GM18909 (cell line): Measurements from ENCODE around the gene RTKN2.
A peak's percentile ranks its signal among the peaks of the same experiment; 100 is the strongest.
"Not testable (repeated sequence)": the region's sequence is repeated elsewhere in the genome, so short reads cannot be mapped to it uniquely, and the experiment has no call there.

Experiments used
- ATAC-seq: cut with Tn5 transposase; IDR thresholded peaks from one replicate; pipeline ENCODE4 v1.9.1; 2021; ENCODE audit warnings: mild to moderate bottlenecking; ENCODE audit not compliant: unreplicated experiment, poor library complexity

RTKN2 gene, protein sequence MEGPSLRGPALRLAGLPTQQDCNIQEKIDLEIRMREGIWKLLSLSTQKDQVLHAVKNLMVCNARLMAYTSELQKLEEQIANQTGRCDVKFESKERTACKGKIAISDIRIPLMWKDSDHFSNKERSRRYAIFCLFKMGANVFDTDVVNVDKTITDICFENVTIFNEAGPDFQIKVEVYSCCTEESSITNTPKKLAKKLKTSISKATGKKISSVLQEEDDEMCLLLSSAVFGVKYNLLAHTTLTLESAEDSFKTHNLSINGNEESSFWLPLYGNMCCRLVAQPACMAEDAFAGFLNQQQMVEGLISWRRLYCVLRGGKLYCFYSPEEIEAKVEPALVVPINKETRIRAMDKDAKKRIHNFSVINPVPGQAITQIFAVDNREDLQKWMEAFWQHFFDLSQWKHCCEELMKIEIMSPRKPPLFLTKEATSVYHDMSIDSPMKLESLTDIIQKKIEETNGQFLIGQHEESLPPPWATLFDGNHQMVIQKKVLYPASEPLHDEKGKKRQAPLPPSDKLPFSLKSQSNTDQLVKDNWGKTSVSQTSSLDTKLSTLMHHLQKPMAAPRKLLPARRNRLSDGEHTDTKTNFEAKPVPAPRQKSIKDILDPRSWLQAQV

DNA sequence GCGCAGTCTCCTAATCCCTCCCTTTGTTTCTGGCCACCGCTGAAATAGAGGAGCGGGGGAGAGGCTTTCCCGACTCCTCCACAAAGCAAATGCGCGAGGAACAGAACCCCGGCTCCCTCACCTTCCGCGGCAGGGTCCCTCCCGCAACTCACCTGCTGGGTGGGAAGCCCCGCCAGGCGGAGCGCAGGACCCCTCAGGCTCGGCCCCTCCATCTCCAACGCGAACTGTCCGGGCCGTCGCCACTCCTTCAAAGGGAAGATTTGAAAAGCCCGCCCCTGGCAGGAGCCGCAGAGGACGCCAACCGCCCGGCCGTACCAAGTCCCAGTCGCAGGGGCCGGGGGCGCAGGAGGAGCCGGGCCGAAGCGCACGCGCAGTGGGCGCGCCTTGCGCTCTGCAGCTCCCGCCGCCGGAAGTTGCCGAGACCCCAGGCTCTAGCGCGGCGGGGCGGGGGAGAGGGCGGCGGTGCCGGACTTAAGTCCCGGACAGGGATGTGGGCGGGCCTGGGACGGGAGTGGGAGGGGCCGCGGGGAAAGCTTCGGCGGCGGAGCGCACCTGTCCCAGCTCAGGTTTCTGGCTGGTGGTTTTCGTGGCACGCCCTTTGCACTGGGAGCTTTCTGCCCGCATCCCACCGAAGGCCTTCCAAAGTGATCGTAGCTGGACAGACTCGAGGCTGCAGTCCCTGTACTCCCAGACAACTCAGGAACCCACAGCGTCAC is at the start of gene RTKN2:
Gene RTKN2 (minus strand): TSS at position 446 of the 716 bp plus-strand sequence. CDS start 234 bp downstream, at position 212.
- peak; percentile 78 for ATAC-seq

DNA sequence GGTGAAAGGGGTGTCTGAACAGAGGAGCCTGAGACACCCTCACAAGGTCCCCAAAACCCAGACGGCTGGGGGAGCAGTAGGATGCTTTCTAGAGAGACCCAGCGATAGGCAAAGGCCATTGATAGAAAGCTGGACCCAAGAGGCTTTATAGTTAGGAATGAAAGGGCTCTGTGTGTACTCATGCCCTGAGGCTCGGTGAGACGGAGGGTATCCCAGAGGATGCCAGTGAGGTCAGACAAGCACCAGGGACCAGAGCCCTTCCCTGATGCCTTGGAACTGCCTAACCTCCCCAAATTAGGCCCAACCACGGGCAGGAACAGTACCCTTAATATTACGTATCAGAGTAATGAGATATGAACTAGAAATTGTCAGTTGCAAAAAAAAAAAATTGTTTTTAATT is 48.6 kb upstream of the RTKN2 start:
- no peak for ATAC-seq

- no peak for ATAC-seq
Observed at GRCh38 chr10:62309254-62309653, 40.6 kb upstream of the RTKN2 start.

- no peak for ATAC-seq
Observed at GRCh38 chr10:62308101-62308500, 39.5 kb upstream of the RTKN2 start.

GRCh38 chr10:62307635-62308034 is 39.0 kb upstream of the RTKN2 start:
- no peak for ATAC-seq

- ATAC-seq: no peak
Observed at GRCh38 chr10:62306663-62307062, 38.0 kb upstream of the RTKN2 start.

DNA sequence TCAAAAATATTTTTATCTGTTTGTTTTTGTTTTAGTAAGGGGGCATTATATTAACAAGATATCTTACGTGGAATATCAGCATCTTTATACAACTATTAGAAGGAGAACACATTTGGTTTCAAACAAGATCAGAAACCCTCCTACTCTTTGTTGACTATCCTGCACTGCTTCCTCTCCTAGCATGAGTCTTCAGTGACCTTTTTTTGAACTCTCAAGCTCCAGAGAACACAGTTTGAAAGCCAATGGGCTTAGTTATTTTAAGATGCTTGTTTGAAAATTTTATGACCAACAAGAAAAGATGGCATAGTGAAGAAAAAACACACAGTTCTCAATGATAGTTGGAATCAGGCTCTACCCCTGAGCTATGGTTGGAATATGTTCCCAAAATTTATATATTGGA is 37.2 kb upstream of the RTKN2 start:
- no peak for ATAC-seq

DNA sequence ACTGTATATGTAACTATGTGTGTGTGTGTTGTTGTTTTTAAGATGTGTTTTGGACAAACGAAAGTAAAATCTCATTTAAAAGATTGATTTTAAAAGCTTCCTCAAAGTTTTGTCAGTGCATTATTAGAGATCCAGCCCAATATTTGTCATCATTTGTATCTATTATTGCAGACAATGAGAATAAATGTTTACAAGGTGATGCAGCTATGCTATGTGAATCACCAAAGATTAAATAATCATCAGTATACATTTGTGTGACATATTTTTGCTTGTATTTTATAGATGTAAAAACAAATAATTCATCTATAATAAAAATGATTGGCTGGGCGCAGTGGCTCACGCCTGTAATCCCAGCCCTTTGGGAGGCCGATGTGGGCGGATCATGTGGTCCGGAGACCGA is 35.3 kb upstream of the RTKN2 start:
- no peak for ATAC-seq

GRCh38 chr10:62302760-62303159 is 34.1 kb upstream of the RTKN2 start:
- ATAC-seq: no peak

DNA sequence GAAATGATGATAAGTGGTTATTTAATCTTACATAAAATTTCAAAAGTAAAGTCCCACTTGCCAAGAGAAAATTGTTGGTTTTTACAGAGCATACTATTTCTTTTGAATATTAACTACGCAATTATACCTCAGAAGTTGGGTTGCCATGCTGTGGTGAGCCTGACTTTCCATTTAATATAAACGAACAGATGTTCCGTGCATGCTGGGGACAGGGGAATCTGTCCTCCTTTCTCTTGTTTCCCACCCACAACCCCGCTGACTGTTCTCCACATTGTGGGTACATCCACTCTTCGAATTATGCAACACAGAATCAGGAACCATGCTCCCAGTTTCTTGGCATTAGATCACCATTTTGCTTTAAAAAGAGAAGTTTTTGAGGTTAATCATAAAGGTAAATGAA is 29.2 kb upstream of the RTKN2 start:
- ATAC-seq: no peak

GRCh38 chr10:62284221-62284620 is 15.6 kb upstream of the RTKN2 start:
- no peak for ATAC-seq

GRCh38 chr10:62281348-62281747 is 12.7 kb upstream of the RTKN2 start:
- ATAC-seq: not testable (repeated sequence)

DNA sequence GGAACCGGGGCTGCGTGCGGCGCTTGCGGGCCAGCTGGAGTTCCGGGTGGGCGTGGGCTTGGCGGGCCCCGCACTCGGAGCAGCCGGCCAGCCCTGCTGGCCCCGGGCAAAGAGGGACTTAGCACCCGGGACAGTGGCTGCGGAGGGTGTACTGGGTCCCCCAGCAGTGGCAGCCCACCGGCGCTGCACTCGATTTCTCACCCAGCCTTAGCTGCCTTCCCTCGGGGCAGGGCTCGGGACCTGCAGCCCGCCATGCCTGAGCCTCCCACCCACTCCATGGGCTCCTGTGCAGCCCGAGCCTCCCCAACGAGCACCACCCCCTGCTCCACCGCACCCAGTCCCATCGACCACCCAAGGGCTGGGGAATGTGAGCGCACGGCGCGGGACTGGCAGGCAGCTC is 11.7 kb upstream of the RTKN2 start:
- ATAC-seq: not testable (repeated sequence)

DNA sequence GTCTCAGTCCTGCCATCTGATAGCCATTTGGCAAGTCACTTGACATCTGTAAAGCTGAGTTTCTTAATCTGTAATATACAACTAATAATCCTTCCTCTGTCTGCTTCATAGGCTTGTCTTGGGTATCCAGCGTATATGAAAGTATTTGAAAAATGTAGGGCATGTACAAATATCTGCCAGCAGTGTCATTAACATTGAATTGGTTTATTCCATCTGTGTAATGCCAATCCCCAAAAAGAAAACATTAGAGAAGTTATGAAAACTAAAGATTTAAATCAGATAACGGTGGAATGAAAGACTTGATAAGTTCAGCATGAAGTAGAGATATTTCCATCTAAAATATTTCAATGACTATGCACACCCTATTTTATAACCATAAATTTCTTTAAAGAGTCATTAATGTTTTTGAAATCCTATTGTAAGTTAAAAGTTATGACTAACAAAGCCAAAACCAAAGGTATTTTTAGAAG is 9.8 kb upstream of the RTKN2 start:
- ATAC-seq: no peak

- ATAC-seq: no peak
Observed at GRCh38 chr10:62277971-62278370, 9.3 kb upstream of the RTKN2 start.

- no peak for ATAC-seq
Observed at GRCh38 chr10:62270020-62270419, 1.4 kb upstream of the RTKN2 start.

- ATAC-seq: no peak
Observed at GRCh38 chr10:62268027-62268398, 631 bp downstream of the RTKN2 start.

DNA sequence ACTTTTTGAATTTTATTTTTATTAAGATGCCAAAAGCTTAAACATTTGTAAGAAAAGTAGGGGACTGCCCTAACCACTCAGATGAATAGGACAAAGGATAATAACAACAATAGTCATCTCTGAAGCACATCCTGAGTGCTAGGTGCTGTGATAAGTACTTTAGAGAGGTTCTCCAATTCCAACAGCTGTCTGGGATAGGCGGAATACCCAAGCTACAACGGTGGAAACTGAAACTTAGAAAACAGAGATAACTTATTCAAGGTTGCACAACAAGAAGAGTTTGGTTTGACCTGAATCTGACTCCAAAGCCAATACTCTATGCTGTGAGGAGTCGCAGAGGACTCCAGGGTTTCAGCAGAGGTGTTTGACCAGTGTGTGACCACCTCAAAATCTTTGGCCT is 2.0 kb downstream of the RTKN2 start:
- no peak for ATAC-seq

GRCh38 chr10:62266147-62266546 is 2.5 kb downstream of the RTKN2 start:
- no peak for ATAC-seq

- ATAC-seq: peak; percentile 56
Observed at GRCh38 chr10:62264702-62265436, 3.8 kb downstream of the RTKN2 start.

DNA sequence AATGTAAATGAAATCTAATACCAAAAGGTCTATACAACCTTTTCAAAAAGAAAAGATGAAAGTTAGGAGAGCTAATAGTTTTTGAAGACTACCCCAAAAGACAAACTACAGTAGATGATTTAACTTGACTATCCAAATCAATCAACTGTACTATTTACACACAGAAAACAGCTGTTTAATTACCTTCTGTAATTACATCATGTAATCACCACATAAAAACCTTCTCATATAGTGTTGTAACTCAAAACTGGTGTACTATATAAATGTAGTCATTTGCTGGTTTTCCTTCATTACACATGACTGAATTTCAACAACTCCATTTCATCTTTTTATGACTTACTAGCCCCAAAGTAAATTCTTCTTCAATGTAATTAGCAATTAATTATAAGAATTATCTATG is 4.5 kb downstream of the RTKN2 start:
- ATAC-seq: no peak
